SIG-M5 treated with dmso at 0.1 percent for 504 hours (cell line): Measurements from ENCODE around the gene ZNF99.
"Not testable (repeated sequence)": the region's sequence is repeated elsewhere in the genome, so short reads cannot be mapped to it uniquely, and the experiment has no call there.

Experiments
- DNase-seq: peaks from one replicate; lab custom pipeline; 2025; ENCODE audit not compliant: unreplicated experiment; lab: John Stamatoyannopoulos, UW

Gene ZNF99

GRCh38 chr19:22783651-22784410, at the start of gene ZNF99:
Gene ZNF99, minus strand, starts transcription at chr19:22784151. Its CDS starts 135 bp downstream, at chr19:22784016.
- DNase-seq = no peak

GRCh38 chr19:22832031-22832762, 48.2 kb upstream of the ZNF99 start, which contains the start of gene ZNF723:
Gene ZNF723, plus strand, starts transcription at chr19:22832291. Its CDS starts 89 bp downstream, at chr19:22832380.
- no peak for DNase-seq

- no peak for DNase-seq
Observed at GRCh38 chr19:22831211-22831610, 47.3 kb upstream of the ZNF99 start.

GRCh38 chr19:22814124-22814523, 30.2 kb upstream of the ZNF99 start:
- no peak for DNase-seq

GRCh38 chr19:22807061-22807835, 23.3 kb upstream of the ZNF99 start:
- no peak for DNase-seq

GRCh38 chr19:22806418-22806817, 22.5 kb upstream of the ZNF99 start:
- no peak for DNase-seq

GRCh38 chr19:22797040-22797439, 13.1 kb upstream of the ZNF99 start:
- DNase-seq = no peak

- DNase-seq = not testable (repeated sequence)
Observed at GRCh38 chr19:22792863-22793262, 8.9 kb upstream of the ZNF99 start.

GRCh38 chr19:22735911-22736645, 47.9 kb downstream of the ZNF99 start:
- DNase-seq = no peak

- no peak for DNase-seq
Observed at GRCh38 chr19:22733691-22734090, 50.3 kb downstream of the ZNF99 start.

GRCh38 chr19:22728214-22728613, 55.7 kb downstream of the ZNF99 start:
- not testable (repeated sequence) for DNase-seq

GRCh38 chr19:22721533-22721932, 62.4 kb downstream of the ZNF99 start:
- not testable (repeated sequence) for DNase-seq

- DNase-seq = no peak
Observed at GRCh38 chr19:22708983-22709382, 75.0 kb downstream of the ZNF99 start.

- not testable (repeated sequence) for DNase-seq
Observed at GRCh38 chr19:22703096-22703495, 80.9 kb downstream of the ZNF99 start.

GRCh38 chr19:22702661-22703060, 81.3 kb downstream of the ZNF99 start:
- DNase-seq = not testable (repeated sequence)
